Loucy (cell line): ENCODE data around the gene ILF3.

Experiments
- H2AFZ ChIP-seq: fragments of 200-600 bp; sonication (generic); 2 replicates; pipeline ENCODE4 v1.6.0; 2016; ENCODE audit warnings: antibody characterized with exemption, mild to moderate bottlenecking, low read length, moderate library complexity
- H3F3A ChIP-seq: fragments of 200-600 bp; 2 replicates; pipeline ENCODE4 v1.6.0; 2016; ENCODE audit warnings: antibody characterized with exemption, low read depth, mild to moderate bottlenecking
- H3K27me3 ChIP-seq: fragments of 200-600 bp; sonication (generic); 2 replicates; pipeline ENCODE4 v1.6.1; 2014; ENCODE audit warnings: low read length, mild to moderate bottlenecking; ENCODE audit not compliant: insufficient read depth, poor library complexity, severe bottlenecking
- H3K36me3 ChIP-seq: fragments of 200-600 bp; sonication (generic); 2 replicates; pipeline ENCODE4 v1.6.1; 2016; ENCODE audit warnings: low read length; ENCODE audit not compliant: insufficient read depth
- H3K4me1 ChIP-seq: fragments of 200-600 bp; sonication (generic); 2 replicates; pipeline ENCODE4 v1.5.1; 2014; ENCODE audit warnings: low read length, mild to moderate bottlenecking; ENCODE audit not compliant: insufficient read depth, poor library complexity, severe bottlenecking
- H3K4me2 ChIP-seq: fragments of 200-600 bp; sonication (generic); 2 replicates; pipeline ENCODE4 v1.6.0; 2014; ENCODE audit warnings: antibody characterized with exemption, low read length, low read depth, mild to moderate bottlenecking; ENCODE audit not compliant: poor library complexity, severe bottlenecking
- H3K4me3 ChIP-seq: fragments of 200-600 bp; sonication (generic); 2 replicates; pipeline ENCODE4 v1.5.1; 2014; ENCODE audit warnings: low read length, mild to moderate bottlenecking, mixed read lengths; ENCODE audit not compliant: poor library complexity, severe bottlenecking
- H3K79me2 ChIP-seq: fragments of 200-600 bp; sonication (generic); 2 replicates; pipeline ENCODE4 v1.6.1; 2014; ENCODE audit warnings: low read length; ENCODE audit not compliant: insufficient read depth
- H3K9ac ChIP-seq: fragments of 200-600 bp; sonication (generic); 2 replicates; pipeline ENCODE4 v1.6.0; 2014; ENCODE audit warnings: mild to moderate bottlenecking, low read depth, low read length, moderate library complexity; ENCODE audit not compliant: poor library complexity, severe bottlenecking
- H3K9me2 ChIP-seq: fragments of 200-600 bp; sonication (generic); replicated peaks from 2 replicates; pipeline ENCODE4 v1.6.1; 2016; ENCODE audit warnings: low read depth, low read length, mixed read lengths
- H3K9me3 ChIP-seq: fragments of 200-600 bp; sonication (generic); 2 replicates; pipeline ENCODE4 v1.6.1; 2014; ENCODE audit warnings: mild to moderate bottlenecking, antibody characterized with exemption, low read length, low read depth; ENCODE audit not compliant: insufficient read depth
- H4K20me1 ChIP-seq: fragments of 200-600 bp; sonication (generic); 2 replicates; pipeline ENCODE4 v1.6.0; 2014; ENCODE audit warnings: antibody characterized with exemption, low read length, mild to moderate bottlenecking; ENCODE audit not compliant: insufficient read depth, poor library complexity, severe bottlenecking
- EZH2phosphoT487 ChIP-seq: fragments of 200-600 bp; IDR thresholded peaks from 2 replicates; pipeline ENCODE4 v1.6.1; 2018; ENCODE audit warnings: antibody characterized with exemption, mild to moderate bottlenecking, moderate library complexity, borderline replicate concordance
- TF ChIP-seq, protein P1 (sequence below): fragments of 200-600 bp; sonication (generic); conservative IDR thresholded peaks from 2 replicates; pipeline ENCODE4 v1.5.1; 2014; ENCODE audit warnings: mild to moderate bottlenecking, antibody characterized with exemption, low read length

ILF3 gene

DNA sequence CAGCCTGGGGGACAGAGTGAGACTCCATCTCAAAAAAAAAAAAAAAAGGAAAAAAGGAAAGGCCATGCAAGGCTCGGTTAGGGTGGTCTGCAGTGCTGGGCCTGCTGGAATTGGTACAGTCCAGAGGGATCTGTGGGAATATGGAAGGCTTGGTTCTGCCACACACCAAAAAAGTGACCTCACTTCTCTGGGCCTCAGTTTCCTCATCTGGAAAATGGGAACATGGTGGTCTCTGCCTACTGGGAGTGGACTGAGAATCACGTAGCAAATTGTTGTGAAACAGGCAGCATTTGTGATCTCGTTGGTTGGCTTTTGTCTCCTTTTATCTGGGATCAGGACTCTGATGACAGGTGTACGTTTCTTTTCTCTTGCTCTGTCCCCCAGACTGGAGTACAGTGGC lies 71.3 kb downstream of the ILF3 start:
- peaks cover 79% of the 10 kb centered on the region for H4K20me1 ChIP-seq
- H3K4me2 ChIP-seq, result no peak overlapping the region
- TF ChIP-seq, protein P1, sequence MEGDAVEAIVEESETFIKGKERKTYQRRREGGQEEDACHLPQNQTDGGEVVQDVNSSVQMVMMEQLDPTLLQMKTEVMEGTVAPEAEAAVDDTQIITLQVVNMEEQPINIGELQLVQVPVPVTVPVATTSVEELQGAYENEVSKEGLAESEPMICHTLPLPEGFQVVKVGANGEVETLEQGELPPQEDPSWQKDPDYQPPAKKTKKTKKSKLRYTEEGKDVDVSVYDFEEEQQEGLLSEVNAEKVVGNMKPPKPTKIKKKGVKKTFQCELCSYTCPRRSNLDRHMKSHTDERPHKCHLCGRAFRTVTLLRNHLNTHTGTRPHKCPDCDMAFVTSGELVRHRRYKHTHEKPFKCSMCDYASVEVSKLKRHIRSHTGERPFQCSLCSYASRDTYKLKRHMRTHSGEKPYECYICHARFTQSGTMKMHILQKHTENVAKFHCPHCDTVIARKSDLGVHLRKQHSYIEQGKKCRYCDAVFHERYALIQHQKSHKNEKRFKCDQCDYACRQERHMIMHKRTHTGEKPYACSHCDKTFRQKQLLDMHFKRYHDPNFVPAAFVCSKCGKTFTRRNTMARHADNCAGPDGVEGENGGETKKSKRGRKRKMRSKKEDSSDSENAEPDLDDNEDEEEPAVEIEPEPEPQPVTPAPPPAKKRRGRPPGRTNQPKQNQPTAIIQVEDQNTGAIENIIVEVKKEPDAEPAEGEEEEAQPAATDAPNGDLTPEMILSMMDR, result no peak
- TF ChIP-seq EZH2phosphoT487, result no peak
- H3K9ac ChIP-seq, result no peak overlapping the region
- H3K27me3 ChIP-seq, result no peaks in the 10 kb centered on the region
- peaks cover 96% of the 10 kb centered on the region for H3K79me2 ChIP-seq
- H2AFZ ChIP-seq, result no peak overlapping the region
- no peaks in the 10 kb centered on the region for H3K9me2 ChIP-seq
- no peaks in the 10 kb centered on the region for H3F3A ChIP-seq
- no peaks in the 10 kb centered on the region for H3K9me3 ChIP-seq
- no peak overlapping the region for H3K4me3 ChIP-seq
- H3K36me3 ChIP-seq, result no peaks in the 10 kb centered on the region
- H3K4me1 ChIP-seq, result peaks cover 18% of the 10 kb centered on the region

DNA sequence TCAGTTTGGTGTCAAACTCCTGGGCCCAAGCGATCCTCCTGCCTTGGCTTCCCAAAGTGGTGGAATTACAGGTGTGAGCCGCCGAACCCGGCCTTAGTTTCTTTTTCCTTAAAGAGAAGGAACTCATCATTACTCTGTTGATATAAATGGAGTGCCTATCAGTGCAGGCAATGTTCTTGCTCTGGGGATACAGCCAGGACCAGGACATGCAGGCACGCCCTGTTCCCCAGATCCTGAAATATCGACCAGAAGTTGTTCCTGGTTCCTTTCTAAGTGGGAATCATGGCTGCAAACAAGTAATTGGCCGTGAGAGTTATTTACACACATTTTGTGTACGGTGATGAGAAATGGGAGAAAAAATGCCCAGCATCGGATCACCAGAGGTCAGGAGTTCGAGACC lies 72.1 kb downstream of the ILF3 start:
- Histone ChIP-seq H3K27me3 (no peaks in the 10 kb centered on the region), H3K9me2 (no peaks in the 10 kb centered on the region), H3K4me2 (no peak overlapping the region), H4K20me1 (peaks cover 78% of the 10 kb centered on the region), H3F3A (no peaks in the 10 kb centered on the region), H3K9ac (no peak overlapping the region), H3K4me3 (no peak overlapping the region), H3K79me2 (peaks cover 96% of the 10 kb centered on the region), H3K9me3 (no peaks in the 10 kb centered on the region), H3K4me1 (peaks cover 17% of the 10 kb centered on the region), H3K36me3 (no peaks in the 10 kb centered on the region), H2AFZ (no peak overlapping the region)
- no peak for TF ChIP-seq EZH2phosphoT487
- TF ChIP-seq, protein P1, result no peak

DNA sequence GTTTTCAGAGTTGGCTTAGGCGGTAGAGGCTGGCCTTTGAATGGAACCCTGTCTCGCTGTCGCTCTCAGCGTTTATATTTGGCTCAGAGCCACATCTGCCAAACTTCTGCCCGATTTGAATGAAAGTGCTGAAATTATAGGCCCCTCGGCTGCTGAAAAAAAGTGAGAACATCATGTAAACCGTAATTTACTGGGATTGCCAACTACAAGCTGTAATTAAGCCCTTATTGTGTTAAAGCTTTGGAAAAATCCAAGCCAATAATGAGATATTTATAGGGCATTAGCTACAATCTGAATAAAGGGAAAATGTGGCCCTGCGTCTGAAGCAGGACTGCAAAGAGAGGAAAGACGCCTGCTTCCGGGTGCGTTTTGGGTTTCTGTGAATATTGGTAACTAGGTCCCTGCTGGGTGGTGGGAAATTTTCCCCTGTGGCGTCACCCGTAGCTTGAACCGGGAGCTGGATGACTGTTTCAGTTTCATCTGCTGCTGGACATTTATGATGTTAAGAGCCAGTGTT lies 73.6 kb downstream of the ILF3 start:
- H3K4me1 ChIP-seq, result peaks cover 7% of the 10 kb centered on the region
- H3K27me3 ChIP-seq, result no peaks in the 10 kb centered on the region
- TF ChIP-seq, protein P1, result no peak
- TF ChIP-seq EZH2phosphoT487, result no peak
- no peaks in the 10 kb centered on the region for H3K9me2 ChIP-seq
- peaks cover 68% of the 10 kb centered on the region for H4K20me1 ChIP-seq
- H3K79me2 ChIP-seq, result peaks cover 95% of the 10 kb centered on the region
- H3K36me3 ChIP-seq, result no peaks in the 10 kb centered on the region
- no peak overlapping the region for H3K4me3 ChIP-seq
- H3K4me2 ChIP-seq, result no peak overlapping the region
- H3F3A ChIP-seq, result no peaks in the 10 kb centered on the region
- no peaks in the 10 kb centered on the region for H3K9me3 ChIP-seq
- H3K9ac ChIP-seq, result no peak overlapping the region
- no peak overlapping the region for H2AFZ ChIP-seq
